ENCODE data around the gene INTS3.

INTS3 gene

GRCh38 chr1:153794624-153795329 lies 66.9 kb downstream of the INTS3 start:
- TF ChIP-seq ZBTB7A (IDR thresholded peaks at IDR 0.05; ENCODE audit: low read depth) = no peak

GRCh38 chr1:153795330-153795837 lies 67.5 kb downstream of the INTS3 start:
- TF ChIP-seq FOXM1 (IDR thresholded peaks at IDR 0.05; ENCODE audit: borderline replicate concordance, low read depth) (no peak), ZBTB7A (IDR thresholded peaks at IDR 0.05; ENCODE audit: low read depth) (0 out of 2 replicates have a peak, but pooled peaks have one; percentile 35)

GRCh38 chr1:153795934-153796785 lies 68.3 kb downstream of the INTS3 start:
- TF ChIP-seq MAX (IDR thresholded peaks at IDR 0.05) (no peak), TAF1 (IDR thresholded peaks at IDR 0.05; ENCODE audit: low read depth) (no peak), TEAD4 (IDR thresholded peaks at IDR 0.05) (no peak), CREB1 (IDR thresholded peaks at IDR 0.05; ENCODE audit: low read depth) (no peak), TCF12 (IDR thresholded peaks at IDR 0.05; ENCODE audit: low read depth) (no peak), RAD21 (IDR thresholded peaks at IDR 0.05; ENCODE audit: low read depth) (no peak)

- TF ChIP-seq USF1 (IDR thresholded peaks at IDR 0.05) (peak; percentile 18; the same call in 1 of the 2 replicates), EP300 (IDR thresholded peaks at IDR 0.05; ENCODE audit: borderline replicate concordance) (no peak), TAF1 (IDR thresholded peaks at IDR 0.05; ENCODE audit: low read depth) (no peak), RAD21 (IDR thresholded peaks at IDR 0.05; ENCODE audit: low read depth) (peak; percentile 89), YY1 (IDR thresholded peaks at IDR 0.05; ENCODE audit: low read depth) (no peak)
These were observed 69.2 kb downstream of the INTS3 start for GRCh38 chr1:153796786-153797659.

GRCh38 chr1:153798468-153798780 lies 70.6 kb downstream of the INTS3 start:
- TF ChIP-seq MAX (IDR thresholded peaks at IDR 0.05) (no peak), CEBPB (IDR thresholded peaks at IDR 0.05) (no peak), EGR1 (IDR thresholded peaks at IDR 0.05) (no peak), TCF12 (IDR thresholded peaks at IDR 0.05; ENCODE audit: low read depth) (no peak), FOXM1 (IDR thresholded peaks at IDR 0.05; ENCODE audit: borderline replicate concordance, low read depth) (no peak), YY1 (IDR thresholded peaks at IDR 0.05; ENCODE audit: low read depth) (no peak), REST (IDR thresholded peaks at IDR 0.05; ENCODE audit: low read depth) (no peak), CREB1 (IDR thresholded peaks at IDR 0.05; ENCODE audit: low read depth) (no peak), EP300 (IDR thresholded peaks at IDR 0.05; ENCODE audit: borderline replicate concordance) (no peak), USF1 (IDR thresholded peaks at IDR 0.05) (no peak), NFIC (IDR thresholded peaks at IDR 0.05) (no peak), TEAD4 (IDR thresholded peaks at IDR 0.05) (no peak), ZBTB7A (IDR thresholded peaks at IDR 0.05; ENCODE audit: low read depth) (no peak), RAD21 (IDR thresholded peaks at IDR 0.05; ENCODE audit: low read depth) (no peak), TAF1 (IDR thresholded peaks at IDR 0.05; ENCODE audit: low read depth) (no peak)

- TF ChIP-seq RAD21 (IDR thresholded peaks at IDR 0.05; ENCODE audit: low read depth) (no peak), TEAD4 (IDR thresholded peaks at IDR 0.05) (no peak), MAX (IDR thresholded peaks at IDR 0.05) (no peak), EP300 (IDR thresholded peaks at IDR 0.05; ENCODE audit: borderline replicate concordance) (no peak), CREB1 (IDR thresholded peaks at IDR 0.05; ENCODE audit: low read depth) (no peak), ZBTB7A (IDR thresholded peaks at IDR 0.05; ENCODE audit: low read depth) (no peak), FOXM1 (IDR thresholded peaks at IDR 0.05; ENCODE audit: borderline replicate concordance, low read depth) (no peak)
These were observed 71.2 kb downstream of the INTS3 start for GRCh38 chr1:153799016-153799415.
